Neural cell (in vitro differentiated cells): ENCODE results near the gene MAML2.

ENCODE experiments used
- CTCF ChIP-seq: fragments of 450-650 bp; IDR thresholded peaks from 2 replicates; pipeline ENCODE4 v1.5.1; 2014; ENCODE audit warnings: antibody characterized with exemption, mild to moderate bottlenecking, moderate library complexity; ENCODE audit not compliant: poor library complexity, severe bottlenecking
- EP300 ChIP-seq: fragments of 450-650 bp; conservative IDR thresholded peaks from 2 replicates; pipeline ENCODE4 v1.6.1; 2014; ENCODE audit warnings: antibody characterized with exemption, mild to moderate bottlenecking, moderate library complexity; ENCODE audit not compliant: poor library complexity, severe bottlenecking
- EZH2 ChIP-seq: fragments of 200-600, 300-800 bp; shearing (Covaris generic), sonication (generic); IDR thresholded peaks from 2 replicates; pipeline ENCODE4 v1.6.1; 2014; ENCODE audit warnings: antibody characterized with exemption, low read length, borderline replicate concordance, mild to moderate bottlenecking; ENCODE audit not compliant: insufficient read depth, poor library complexity, severe bottlenecking
- RAD21 ChIP-seq: fragments of 450-650 bp; conservative IDR thresholded peaks from 2 replicates; pipeline ENCODE4 v1.6.1; 2014; ENCODE audit warnings: antibody characterized with exemption, mild to moderate bottlenecking, moderate library complexity
- SMC3 ChIP-seq: fragments of 450-650 bp; conservative IDR thresholded peaks from 2 replicates; pipeline ENCODE4 v1.6.1; 2014; ENCODE audit warnings: antibody characterized with exemption, mild to moderate bottlenecking, moderate library complexity; ENCODE audit not compliant: poor library complexity

DNA sequence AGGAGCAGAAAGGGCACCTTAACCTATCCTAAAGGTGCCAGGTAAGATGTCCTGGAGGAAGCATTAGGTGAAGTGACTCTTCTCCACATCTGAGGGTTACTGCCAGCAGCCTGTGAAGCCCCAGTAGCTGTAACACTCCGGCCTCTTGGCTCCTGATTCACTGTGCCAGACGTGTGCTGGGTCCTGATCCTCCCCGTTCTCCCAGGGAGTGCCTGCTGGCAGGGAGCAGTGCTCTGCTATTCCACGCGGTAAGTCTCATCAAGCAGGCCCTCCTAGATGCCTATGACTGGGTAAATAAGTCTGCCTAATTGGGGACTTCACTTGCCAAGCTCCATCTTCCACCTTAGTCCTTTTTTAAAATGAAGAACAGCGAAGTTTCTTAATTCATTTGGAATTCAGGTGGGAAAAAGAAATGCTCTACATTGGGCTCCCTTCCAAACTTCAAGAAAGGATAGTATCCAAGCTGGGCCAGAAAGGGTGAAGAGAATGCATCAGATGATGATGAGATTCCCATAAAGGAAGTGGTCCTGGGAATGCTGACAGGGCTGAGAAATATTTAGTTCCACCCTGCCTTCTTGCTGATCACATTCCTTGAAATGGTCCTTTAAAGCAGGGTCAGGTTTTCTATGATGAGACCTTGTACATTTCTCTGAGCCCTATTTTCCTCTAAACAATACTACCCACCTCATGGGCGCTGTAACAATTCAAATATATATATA lies 188.0 kb downstream of the MAML2 start:
- TF ChIP-seq CTCF (no peak), SMC3 (no peak), RAD21 (no peak), EZH2 (no peak), EP300 (no peak)
